ENCODE data around the gene CEP350.
A peak's percentile ranks its signal among the peaks of the same experiment; 100 is the strongest.

Gene CEP350

GRCh38 chr1:180157576-180158057 is 203.0 kb downstream of the CEP350 start:
- DNase-seq, result peak; percentile 15

GRCh38 chr1:180158149-180159147 is 203.8 kb downstream of the CEP350 start:
- no peak for DNase-seq

GRCh38 chr1:180160357-180160756 is 205.7 kb downstream of the CEP350 start:
- no peak for DNase-seq

GRCh38 chr1:180163041-180163440 is 208.4 kb downstream of the CEP350 start:
- no peak for DNase-seq

All from NCI-H1105 treated with DMSO at 0.1 percent for 48 hours (cell line).